HG02642 (cell line): ENCODE data around the gene ZC3H11A.
A peak's percentile ranks its signal among the peaks of the same experiment; 100 is the strongest.
"Not testable (repeated sequence)": the region's sequence is repeated elsewhere in the genome, so short reads cannot be mapped to it uniquely, and the experiment has no call there.

Experiments used
- ATAC-seq: cut with Tn5 transposase; IDR thresholded peaks from one replicate; pipeline ENCODE4 v1.9.1; 2021; ENCODE audit warnings: mild to moderate bottlenecking; ENCODE audit not compliant: unreplicated experiment, poor library complexity

ZC3H11A gene

DNA sequence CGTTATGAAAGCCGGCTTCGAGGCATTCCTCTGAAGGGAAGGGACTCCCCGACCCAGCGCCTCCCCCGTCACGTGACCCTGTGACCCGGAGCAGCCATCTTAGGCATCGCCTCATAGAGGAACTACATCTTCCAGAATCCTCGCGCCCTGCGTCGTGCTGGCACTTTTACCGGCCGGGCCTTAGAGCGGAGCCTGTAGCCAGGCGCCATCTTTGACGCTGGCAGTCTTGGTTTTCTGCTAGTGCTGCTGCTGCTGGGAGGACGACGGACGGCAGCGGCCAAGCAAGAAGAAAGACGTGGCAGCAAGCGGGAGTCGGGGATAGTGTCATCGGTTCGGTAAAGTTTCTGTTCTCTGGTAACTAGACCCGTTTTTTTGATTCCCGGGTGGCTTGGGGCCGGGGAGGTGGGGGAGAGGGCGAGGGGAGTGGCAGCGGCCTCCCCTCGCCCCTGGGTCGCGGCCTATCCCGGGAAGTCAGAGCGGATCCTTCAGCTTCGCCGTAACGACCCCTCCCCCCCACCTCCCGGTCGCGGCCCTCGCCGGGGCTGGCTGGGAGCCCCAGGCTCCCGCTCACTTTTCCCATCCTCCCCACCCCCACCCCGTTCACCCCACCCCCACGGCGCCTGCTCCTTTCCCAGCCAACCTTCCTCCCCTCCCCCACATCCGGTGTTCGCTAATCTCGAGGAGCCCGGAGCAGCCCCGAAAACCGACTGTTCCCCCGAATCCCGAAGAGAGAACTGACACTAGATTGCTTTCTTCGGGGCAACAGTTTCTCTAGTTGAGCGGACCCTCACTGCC, at the start of gene ZC3H11A, which contains the start of gene ZBED6:
Gene ZC3H11A, plus strand, starts transcription at position 183 of the 795 bp plus-strand sequence. CDS start 21,448 bp downstream, outside the sequence.
Gene ZBED6, plus strand, starts transcription at position 183 of the 795 bp plus-strand sequence. CDS start 1,900 bp downstream, outside the sequence.
- ATAC-seq, result peak; percentile 98

DNA sequence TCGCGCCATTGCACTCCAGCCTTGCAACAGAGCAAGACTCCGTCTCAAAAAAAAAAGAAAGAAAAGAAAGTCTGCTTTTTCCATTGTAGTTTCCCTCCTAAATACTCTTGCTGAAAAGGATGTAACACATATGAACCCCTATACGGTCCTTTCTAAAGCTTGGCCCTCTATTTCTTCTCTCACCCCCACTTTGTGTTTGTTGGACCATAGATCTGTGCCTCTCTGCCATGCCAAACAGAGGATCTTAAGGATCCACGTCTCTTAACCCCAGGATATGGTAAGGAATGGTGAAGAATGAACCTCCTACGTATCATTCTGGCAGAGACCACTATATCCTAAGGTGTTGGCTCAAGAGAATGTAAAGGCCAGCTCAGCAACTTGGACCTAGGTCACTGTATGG, 49.1 kb upstream of the ZC3H11A start:
- ATAC-seq, result no peak

DNA sequence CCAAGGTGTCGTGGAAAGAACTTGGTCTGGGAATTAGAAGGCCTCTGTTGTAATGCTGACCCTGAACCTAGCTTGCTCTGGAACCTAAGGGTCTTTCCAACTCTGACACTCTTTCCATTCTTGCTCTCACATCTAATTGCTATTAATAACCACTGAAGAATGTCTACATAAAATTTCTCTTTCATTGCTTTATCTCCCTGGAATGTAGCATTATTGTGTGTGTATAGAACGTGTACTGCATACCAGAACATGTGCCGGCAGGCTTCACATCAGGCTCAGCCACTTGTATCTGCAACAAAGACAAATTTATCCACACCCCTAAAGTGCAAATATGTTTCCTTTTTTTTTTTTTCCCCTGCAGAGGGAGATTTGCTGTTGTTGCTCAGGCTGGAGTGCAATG, 44.4 kb upstream of the ZC3H11A start:
- no peak for ATAC-seq

DNA sequence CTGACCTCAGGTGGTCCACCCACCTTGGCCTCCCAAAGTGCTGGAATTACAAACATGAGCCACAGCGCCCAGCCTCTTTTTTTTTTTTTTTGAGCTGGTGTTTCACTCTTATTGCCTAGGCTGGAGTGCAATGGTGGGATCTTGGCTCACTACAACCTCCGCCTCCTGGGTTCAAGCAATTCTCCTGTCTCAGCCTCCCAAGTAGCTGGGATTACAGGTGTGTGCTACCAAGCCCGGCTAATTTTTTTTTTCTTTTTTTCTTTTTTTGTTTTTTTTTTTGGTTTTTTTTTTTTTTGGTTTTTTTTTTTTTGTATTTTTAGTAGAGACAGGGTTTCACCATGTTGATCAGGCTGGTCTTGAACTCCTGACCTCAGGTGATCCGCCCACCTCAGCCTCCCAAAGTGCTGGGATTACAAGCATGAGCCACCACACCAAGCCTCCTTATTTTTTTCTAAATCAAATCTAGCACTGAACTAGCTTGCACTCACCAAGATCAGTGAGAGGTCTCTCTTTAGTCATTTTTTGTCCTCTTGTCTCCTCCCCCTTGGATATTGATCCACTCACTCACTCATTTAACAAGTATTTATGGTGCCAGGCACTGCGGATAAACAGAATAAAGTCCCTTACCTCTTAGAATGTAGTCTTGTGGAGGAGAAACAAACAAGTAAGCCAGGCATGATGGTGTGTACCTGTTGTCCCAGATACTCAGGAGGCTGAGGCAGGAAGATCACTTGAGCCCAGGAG, 43.6 kb upstream of the ZC3H11A start:
- not testable (repeated sequence) for ATAC-seq

DNA sequence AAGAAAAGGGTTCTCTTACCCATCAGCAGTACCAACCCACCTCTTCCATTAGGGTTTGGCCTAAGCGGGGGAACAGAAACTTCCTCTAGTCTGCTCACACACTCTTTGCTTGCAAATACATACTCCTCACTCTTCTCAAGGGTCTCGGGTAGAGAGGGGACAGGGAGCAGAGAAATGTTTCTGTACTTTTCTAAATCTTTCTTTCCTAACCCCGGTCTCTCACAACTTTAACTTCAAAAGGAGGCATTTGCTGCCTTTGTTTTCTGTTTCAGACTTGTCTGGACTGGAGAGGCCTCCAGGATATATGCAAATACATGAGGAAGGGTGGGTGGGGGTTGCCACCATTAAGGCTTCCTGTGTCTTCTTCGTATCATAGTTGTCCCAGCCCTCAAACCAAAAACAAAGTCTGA, 41.0 kb upstream of the ZC3H11A start:
- ATAC-seq, result peak; percentile 69

DNA sequence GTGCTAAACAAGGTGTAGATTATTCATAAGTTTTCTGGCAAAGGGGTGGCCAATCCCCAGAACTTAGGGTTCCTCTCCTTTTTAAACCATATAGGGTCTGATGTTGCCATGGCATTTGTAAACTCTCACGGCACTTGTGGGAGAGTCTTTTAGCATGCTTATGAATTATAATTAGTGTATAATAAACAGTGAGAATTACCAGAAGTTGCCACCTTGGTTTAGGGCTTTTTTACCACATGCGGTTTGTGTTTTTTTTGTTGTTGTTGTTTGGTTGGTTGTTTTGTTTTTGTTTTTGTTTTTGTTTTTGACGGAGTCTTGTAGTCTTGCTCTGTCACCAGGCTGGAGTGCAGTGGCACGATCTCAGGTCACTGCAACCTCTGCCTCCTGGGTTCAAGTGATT, 39.4 kb upstream of the ZC3H11A start:
- ATAC-seq, result no peak

DNA sequence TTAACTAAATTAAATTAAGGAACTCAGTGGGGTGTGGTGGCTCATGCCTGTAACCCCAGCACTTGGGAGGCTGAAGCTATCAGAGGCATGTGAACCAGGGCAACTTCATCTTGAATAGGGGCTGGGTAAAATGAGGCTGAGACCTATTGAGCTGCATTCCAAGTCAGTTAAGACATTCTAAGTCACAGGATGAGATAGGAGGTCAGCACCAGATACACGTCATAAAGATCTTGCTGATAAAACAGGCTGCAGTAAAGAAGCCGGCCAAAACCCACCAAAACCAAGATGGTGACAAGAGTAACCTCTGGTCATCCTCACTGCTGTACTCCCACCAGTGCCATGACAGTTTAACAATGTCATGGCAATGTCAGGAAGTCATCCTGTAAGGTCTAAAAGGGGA, 36.7 kb upstream of the ZC3H11A start:
- ATAC-seq, result not testable (repeated sequence)

DNA sequence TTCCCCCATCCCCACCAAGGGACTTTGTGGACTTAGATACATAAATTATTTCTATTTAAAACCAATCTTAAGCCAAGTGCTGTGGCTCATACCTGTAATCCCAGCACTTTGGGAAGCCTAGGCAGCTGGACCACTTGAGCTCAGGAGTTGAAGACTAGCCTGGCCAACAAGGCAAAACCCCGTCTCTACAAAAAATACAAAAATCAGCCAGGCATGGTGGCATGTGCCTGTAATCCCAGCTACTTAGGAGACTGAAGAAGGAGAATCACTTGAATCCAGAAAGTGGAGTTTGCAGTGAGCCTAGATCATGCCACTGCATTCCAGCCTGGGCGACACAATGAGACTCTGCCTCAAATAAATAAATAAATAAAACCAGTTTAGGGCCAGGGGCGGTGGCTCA, 34.9 kb upstream of the ZC3H11A start:
- no peak for ATAC-seq

DNA sequence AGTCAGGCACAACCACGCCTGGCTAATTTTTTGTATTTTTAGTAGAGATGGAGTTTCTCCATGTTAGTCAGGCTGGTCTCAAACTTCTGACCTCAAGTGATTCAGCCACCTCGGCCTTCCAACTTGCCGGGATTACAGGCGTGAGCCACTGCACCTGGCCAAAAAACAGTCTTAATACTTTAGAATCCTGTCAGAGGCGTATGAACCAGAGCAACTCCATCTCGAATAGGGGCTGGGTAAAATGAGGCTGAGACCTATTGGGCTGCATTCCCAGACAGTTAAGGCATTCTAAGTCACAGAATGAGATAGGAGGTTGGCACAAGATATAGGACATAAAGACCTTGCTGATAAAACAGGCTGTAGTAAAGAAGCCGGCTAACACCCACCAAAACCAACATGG, 33.5 kb upstream of the ZC3H11A start:
- not testable (repeated sequence) for ATAC-seq

DNA sequence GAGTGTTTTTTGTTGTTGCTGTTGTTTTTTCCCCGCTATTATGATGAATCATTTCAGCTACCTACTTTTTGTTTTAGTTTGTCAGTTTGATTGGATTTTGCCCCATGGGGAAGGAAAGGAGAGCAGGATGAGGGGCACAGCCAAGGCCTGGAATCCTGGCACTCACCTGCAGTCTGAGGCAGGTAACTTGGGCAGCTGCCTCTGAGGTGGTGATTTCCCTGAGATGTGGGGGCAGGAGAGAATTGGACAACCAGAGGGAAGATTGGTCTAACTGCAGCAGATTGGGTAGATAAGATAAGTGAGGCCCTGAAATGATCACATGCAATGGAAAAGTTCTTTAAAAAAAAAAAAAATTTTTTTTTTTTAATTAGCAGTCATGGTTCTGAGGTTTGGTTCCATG, 31.9 kb upstream of the ZC3H11A start:
- no peak for ATAC-seq

DNA sequence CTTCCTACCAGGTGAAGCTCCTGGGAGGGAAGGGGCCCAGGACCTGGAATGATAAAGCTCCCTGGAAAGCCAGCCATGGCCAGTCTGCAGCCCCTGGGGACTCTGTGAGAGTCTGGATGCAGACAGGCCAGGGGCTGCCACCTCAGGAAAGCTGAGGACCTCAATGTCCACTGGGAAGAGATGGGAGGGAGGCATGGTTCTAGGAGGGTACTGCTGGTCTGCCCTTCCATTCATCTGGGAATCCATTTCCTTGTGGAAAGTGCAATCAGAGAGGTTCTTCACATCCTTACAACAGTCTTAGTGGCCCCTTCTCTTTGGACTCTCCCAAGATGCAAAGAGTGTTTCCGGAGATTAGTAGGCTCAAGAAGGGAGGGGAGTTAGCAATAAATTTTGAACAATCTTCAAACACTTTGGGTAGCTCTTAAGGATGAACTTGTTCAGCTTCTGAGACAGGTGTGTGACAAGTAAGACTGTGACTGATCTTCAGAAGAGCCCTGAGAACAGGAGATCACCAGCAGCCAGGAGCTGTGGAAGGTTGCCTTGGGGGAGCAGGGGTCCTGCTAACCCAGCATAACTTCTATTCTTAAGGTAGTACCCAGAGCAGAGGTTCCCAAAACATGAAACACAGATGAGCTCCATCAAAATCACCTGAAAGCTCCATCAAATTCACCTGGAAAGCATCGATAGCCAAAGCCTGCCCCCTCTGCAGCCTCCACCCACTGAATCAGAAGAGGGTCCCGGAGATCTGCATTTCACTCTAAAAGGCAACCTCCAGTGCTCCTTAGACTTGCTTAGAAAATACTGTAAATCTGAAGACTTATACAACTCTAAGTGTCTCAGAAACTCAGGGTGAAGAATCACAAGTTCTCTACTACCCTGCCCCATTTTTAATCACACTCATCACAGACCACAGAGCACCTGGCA, 31.1 kb upstream of the ZC3H11A start:
- no peak for ATAC-seq

DNA sequence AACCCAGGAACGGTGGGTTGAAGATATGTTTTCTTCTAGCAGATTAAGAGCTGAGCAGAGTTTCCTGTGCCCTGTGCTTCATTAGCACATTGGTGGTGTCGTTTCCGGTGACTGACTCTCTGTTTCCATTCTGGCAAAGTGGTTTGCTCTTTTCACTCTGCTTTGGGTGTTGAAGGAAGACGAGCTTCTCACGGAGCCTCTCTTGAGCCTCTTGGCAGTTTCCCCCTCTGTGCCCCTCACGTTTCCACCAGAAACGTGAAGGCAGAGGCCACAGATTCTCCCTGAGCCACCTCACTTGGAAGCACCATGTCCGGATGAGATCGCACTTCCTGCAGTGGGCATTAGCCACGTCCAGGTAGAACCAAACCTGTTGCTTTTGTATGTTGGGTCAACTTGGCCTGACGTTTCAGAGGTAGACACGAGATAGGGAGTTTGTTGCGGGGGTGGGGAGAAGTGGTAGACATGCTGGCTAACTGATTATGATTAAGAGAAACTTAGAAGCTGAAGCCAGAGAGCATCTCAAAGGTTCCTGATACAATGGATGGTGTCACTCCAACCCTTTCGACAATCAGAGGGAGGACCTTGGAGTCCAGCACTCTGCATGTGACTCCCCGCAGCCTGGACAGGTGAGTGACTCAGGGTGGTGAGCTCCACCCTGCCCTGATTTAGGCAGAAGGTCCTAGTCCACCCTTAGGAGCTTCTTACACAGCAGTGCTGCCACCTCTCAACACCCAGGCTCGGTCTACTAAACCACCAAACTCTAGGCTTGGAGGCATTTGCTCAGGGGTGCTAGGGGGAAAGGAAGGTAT, 30.2 kb upstream of the ZC3H11A start, which contains the start of gene LAX1:
Gene LAX1, plus strand, starts transcription at position 155 of the 809 bp plus-strand sequence. Its CDS starts 383 bp downstream, at position 538.
- peak; percentile 77 for ATAC-seq

DNA sequence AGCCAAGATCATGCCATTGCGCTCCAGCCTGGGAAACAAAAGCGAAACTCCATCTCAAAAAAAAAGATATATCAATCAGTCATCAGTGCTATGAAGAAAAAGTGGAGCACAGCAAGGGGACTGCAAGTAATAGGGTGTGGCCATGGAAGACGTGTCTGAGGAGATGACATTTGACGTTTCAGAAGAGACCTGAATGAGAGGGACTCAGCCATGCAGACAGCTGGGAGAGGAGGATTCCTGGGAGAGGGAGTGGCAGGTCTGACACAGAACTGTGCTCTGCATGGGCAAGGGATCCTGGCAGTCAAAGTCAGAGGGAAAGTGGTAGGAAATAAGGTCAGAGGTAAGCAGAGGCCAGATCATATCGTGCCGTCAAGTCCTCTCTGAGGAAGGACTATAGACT, 27.2 kb upstream of the ZC3H11A start:
- ATAC-seq, result no peak

DNA sequence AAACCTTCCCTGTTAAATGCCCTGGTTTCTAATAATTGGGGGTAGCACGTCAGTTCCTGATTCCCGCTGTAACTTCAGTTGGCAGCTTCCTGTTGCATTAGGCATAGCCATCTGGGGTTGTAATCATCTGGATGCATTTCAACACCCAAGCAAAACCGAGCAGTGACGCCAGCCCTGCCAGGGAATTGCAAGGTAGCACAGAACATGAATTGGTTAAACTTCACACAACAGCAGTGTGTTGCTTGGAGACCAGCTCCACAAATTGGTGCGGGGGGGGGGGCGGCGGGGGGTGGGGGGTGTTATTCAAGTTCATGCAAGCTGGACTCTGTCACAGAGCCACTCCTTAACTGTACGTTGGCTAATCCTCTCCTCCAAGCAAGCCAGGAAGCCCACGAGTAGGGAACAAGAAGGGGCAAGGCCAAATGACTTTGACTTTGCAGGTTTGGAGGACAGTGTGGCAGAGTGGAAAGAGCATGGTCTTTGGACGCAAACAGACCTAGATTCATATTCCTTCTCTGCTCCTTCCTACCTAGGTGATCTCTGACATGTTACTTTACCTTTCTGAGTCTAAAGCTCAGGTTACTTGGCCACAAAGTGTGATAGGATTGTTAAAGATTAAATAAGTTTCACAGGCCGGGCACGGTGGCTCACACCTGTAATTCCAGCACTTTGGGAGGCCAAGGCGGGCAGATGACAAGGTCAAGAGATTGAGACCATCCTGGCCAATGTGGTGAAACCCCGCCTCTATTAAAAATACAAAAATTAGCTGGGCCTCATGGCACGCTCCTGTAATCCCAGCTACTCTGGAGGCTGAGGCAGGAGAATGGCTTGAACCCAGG, 25.7 kb upstream of the ZC3H11A start:
- no peak for ATAC-seq

DNA sequence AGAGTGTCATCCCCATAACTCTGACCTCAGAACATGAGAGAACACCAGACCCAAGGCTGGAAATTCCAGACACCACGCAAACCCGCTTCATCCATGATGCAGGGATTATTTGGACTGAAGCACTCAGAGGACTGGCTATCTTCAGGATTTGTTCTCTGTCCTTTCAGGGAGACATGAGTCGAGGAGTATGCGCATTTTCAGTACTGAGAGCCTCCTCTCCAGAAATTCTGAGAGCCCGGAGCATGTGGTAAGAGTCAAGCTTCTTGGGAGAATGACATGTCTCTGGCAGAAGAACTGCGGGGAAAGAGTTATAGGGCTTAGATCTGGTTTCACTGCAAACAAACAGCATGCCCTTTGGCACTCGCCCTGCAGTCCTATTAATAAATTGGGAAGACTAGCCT, 23.5 kb upstream of the ZC3H11A start:
- ATAC-seq, result no peak

DNA sequence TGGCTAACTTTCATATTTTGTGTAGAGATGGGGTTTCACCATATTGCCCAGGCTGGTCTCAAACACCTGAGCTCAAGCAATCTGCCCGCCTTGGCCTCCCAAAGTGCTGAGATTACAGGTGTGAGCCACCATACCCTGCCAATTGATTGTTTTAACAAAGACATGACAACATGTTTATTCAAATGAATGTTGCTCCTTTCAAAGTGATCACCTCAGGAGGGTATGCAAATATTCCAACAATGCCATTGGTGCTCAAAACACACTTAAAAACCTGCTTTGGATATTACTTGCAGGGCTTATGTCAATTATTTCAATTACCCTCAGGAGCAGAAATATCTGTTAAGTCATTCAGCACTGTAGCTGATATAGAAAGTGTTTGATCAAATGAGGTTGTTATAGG, 22.6 kb upstream of the ZC3H11A start:
- no peak for ATAC-seq

DNA sequence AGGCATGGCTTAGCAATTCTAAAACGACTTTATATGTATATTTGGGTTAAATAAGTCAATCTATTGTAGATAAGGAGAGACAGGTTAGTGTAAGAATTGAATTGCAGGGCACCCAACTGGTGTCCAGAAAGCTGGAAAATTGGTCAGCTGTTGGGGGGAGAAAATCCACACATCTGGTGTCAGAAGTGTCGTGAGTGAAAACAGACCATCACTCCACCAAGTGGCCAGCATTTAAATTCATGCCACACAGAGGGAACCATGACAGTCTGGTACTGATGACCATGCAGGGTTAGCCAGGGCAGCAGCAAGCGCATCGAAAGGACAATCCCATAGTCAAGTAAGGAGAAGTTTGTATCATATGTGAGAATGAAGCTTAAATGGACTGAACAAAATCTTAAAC, 18.8 kb upstream of the ZC3H11A start:
- ATAC-seq, result no peak

DNA sequence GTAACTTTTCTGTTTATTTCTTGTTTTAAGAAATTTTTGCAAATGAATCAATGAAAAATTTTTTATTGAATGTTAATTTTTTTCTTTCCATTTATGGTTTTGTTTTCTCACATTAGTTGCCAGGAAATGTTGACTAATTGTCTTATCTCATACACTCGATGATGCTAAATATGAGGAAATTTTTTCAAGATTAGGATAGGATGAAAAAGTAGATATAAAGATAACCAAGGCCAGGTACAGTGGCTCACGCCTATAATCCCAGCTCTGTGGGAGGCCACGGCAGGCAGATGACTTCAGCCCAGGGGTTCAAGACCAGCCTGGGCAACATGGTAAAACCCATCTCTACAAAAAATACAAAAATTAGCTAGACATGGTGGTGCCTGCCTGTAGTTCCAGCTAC, 17.8 kb upstream of the ZC3H11A start:
- no peak for ATAC-seq

DNA sequence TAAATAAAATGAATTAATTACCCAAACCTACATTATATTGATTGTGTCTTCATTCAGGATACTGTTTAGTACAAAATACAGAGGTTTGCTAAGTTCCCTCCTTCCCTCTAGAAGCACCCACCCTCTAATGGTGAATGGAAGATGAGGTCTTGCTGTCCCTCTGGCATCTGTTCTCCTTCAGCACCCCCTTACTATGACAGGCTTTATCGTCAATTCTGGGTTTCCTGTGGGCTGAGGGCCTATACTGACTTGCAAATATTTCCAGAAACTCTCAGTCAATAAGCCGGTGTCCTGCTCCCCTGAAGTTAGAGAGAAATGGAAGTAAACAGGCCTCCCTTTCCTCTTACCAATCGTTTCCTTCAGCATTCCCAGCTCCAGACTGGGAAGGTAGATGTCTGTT, 17.3 kb upstream of the ZC3H11A start:
- no peak for ATAC-seq
